Measurements from ENCODE around the gene PPIA.

Gene PPIA

GRCh38 chr7:44791278-44792219, 4.9 kb upstream of the PPIA start:
- Histone ChIP-seq H3K27ac (peak overlapping the region; percentile 52 to 65), H3K4me3 (no peak overlapping the region)
- no peak for DNase-seq (ENCODE audit: low spot score)
- TF ChIP-seq CTCF (IDR thresholded peaks at IDR 0.05): no peak

GRCh38 chr7:44793919-44794318, 2.6 kb upstream of the PPIA start:
- no peak overlapping the region for H3K27ac ChIP-seq
- DNase-seq (ENCODE audit: low spot score): no peak
- no peak overlapping the region for H3K4me3 ChIP-seq
- TF ChIP-seq CTCF (IDR thresholded peaks at IDR 0.05): no peak

DNA sequence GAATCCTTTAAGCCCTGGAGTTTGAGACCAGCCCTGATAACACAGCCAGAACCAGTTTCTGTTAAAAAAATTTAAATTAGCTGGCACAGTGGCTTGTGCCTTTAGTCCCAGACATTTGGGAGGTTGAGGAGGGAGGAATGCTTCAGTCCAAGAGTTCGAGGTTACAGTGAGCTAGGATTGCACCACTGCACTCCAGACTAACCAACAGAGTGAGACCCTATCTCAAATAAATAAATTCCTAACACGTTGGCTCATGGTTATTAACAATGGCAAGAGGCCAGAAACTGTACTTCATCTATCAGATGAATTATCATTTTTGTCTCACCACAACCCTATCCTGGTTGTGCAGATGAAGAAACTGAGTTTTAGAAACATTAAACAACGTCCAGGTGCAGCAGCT, 2.1 kb upstream of the PPIA start:
- Histone ChIP-seq H3K27ac (no peak overlapping the region), H3K4me3 (no peak overlapping the region)
- DNase-seq (ENCODE audit: low spot score): no peak
- TF ChIP-seq CTCF (IDR thresholded peaks at IDR 0.05): no peak

GRCh38 chr7:44796034-44796503, 412 bp upstream of the PPIA start:
- H3K27ac ChIP-seq: peak overlapping the region; percentile 99 to 100
- TF ChIP-seq CTCF (IDR thresholded peaks at IDR 0.05): no peak
- H3K4me3 ChIP-seq: peak overlapping the region; percentile 95
- no peak for DNase-seq (ENCODE audit: low spot score)

GRCh38 chr7:44797329-44798258, 1.1 kb downstream of the PPIA start:
- peak; percentile 95 for DNase-seq (ENCODE audit: low spot score)
- no peak for TF ChIP-seq CTCF (IDR thresholded peaks at IDR 0.05)
- Histone ChIP-seq H3K4me3 (peak overlapping the region; percentile 95), H3K27ac (peak overlapping the region; percentile 99 to 100)

GRCh38 chr7:44798649-44799305, 2.3 kb downstream of the PPIA start:
- peak overlapping the region; percentile 25 to 27 for H3K27ac ChIP-seq
- no peak for DNase-seq (ENCODE audit: low spot score)
- H3K4me3 ChIP-seq: peak overlapping the region; percentile 95
- TF ChIP-seq CTCF (IDR thresholded peaks at IDR 0.05): no peak
